ENCODE measurements around the gene CMKLR1. TPM values are rescaled to one million over a fixed set of nuclear protein-coding genes. Genes with fewer than 3 reads are reported as not detected.

The CMKLR1 gene
- total and polyA plus RNA-seq, 2 donors (not counting 1 experiment from before 2014, with no cell fraction given) = 0.06 to 0.54 TPM

DNA sequence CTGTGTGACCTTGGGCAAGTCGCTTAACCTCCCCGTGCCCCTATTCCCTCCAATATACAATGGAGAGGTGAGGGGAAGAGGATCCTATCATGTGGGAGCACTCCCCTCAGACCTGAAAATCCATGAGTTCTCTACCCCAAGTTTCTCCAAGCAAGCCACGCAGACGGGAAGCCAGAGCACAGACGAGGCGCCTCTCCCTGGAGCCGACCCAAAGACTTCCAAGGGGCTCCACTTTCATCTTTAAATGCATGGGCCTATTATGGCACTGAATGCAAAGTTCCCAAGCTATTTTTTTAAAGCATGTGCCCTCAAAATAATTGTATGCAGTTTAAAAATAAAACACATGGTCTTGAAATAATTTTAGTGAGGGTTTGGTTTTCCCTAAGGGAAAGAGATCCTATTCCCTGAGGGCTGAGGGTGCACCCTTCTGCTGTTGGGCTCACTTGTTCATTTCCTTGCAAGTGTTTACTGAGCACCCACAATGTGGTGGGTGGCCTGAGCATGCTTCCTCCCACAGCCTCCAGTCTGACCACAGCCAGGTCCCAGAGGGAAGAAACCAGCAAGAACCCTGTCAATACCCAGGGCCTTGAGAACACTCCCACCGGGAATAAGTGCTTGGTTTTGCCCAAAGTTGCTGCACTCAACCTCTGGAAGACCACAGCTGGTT lies 14.6 kb downstream of the CMKLR1 start:
- ChIA-PET POLR2A (no interaction called here), CTCF (no interaction called here)
- H3K9me3 ChIP-seq (ENCODE audit: control extremely low read depth in 1 of 3, control insufficient read depth in 2 of 3, insufficient read depth in 1 of 3, low read length in 2 of 3) = no peaks in the 10 kb centered on the region
- no peak overlapping the region for H3K4me3 ChIP-seq (ENCODE audit: control extremely low read depth in 1 of 5, extremely low read depth in 1 of 5, insufficient read depth in 1 of 5, low read depth in 2 of 5, low read length in 4 of 5)
- H3K36me3 ChIP-seq (replicated peaks in 1 of 2; ENCODE audit: control extremely low read depth in 1 of 2, control insufficient read depth in 1 of 2, extremely low read depth in 1 of 2, insufficient read depth in 2 of 2, low read length in 1 of 2) = no peaks in the 10 kb centered on the region
- Mint-ChIP-seq H3K4me3 (no peak overlapping the region), H3K27ac (no peak overlapping the region), H3K27me3 (peaks cover 24% of the 10 kb centered on the region), H3K9me3 (ENCODE audit: insufficient read depth) (no peaks in the 10 kb centered on the region), H3K4me1 (no peaks in the 10 kb centered on the region)
- no peak overlapping the region for H2AFZ ChIP-seq (ENCODE audit: insufficient read depth, low read depth, low read length, poor library complexity, severe bottlenecking)
- H3K4me2 ChIP-seq (replicated peaks; ENCODE audit: low read depth, low read length, poor library complexity, severe bottlenecking) = no peak overlapping the region
- no peak overlapping the region for H3K9ac ChIP-seq (ENCODE audit: low read length)
- no peak for ATAC-seq (ENCODE audit: low read depth)
- no peak for DNase-seq
- TF ChIP-seq, protein P1, sequence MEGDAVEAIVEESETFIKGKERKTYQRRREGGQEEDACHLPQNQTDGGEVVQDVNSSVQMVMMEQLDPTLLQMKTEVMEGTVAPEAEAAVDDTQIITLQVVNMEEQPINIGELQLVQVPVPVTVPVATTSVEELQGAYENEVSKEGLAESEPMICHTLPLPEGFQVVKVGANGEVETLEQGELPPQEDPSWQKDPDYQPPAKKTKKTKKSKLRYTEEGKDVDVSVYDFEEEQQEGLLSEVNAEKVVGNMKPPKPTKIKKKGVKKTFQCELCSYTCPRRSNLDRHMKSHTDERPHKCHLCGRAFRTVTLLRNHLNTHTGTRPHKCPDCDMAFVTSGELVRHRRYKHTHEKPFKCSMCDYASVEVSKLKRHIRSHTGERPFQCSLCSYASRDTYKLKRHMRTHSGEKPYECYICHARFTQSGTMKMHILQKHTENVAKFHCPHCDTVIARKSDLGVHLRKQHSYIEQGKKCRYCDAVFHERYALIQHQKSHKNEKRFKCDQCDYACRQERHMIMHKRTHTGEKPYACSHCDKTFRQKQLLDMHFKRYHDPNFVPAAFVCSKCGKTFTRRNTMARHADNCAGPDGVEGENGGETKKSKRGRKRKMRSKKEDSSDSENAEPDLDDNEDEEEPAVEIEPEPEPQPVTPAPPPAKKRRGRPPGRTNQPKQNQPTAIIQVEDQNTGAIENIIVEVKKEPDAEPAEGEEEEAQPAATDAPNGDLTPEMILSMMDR (IDR thresholded peaks at IDR 0.05) = no peak
- TF ChIP-seq EZH2 (IDR thresholded peaks at IDR 0.05; ENCODE audit: borderline replicate concordance, insufficient read depth, low read depth, low read length, poor library complexity, severe bottlenecking) = no peak
- H3K4me1 ChIP-seq (ENCODE audit: control insufficient read depth in 2 of 2, insufficient read depth in 2 of 2, low read length in 2 of 2) = no peaks in the 10 kb centered on the region
- peaks cover 0 to 9% (median 0%) of the 10 kb centered on the region in 4 experiments for H3K27me3 ChIP-seq (replicated peaks in 1 of 4; ENCODE audit: control extremely low read depth in 1 of 4, control insufficient read depth in 3 of 4, insufficient read depth in 4 of 4, low read length in 3 of 4)
- no peak overlapping the region for H3K27ac ChIP-seq (ENCODE audit: low read length in 2 of 2)
- WGBS (ENCODE audit: insufficient coverage) = 79% methylated on average over 6 of the region's 8 CpGs
- no peaks in the 10 kb centered on the region for H3K79me2 ChIP-seq (ENCODE audit: control insufficient read depth, insufficient read depth, low read length)
- H4K20me1 ChIP-seq (ENCODE audit: control insufficient read depth, insufficient read depth, low read length, poor library complexity, severe bottlenecking) = no peaks in the 10 kb centered on the region
- intact Hi-C loops (cut with micrococcal nuclease) = no loop called here

DNA sequence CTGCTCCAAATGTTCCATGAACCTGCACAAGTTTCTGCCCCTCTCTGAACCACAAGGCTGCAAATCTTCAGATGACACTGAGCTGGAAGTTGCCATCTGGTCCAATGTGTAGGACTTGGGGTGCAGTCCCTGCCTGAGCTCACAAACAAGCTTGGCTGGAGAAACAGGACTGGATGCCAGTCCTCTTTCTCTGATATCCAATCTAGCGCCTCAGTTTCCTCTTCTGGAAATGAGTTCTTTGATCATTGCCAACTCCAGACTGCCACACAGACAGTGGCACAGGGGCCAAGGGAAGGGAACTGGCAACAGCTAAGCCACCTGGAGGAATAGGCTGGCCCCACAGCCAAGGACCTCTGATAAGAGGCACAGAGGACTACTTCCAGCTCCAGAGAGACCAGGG lies 15.5 kb downstream of the CMKLR1 start:
- Histone ChIP-seq H3K4me2 (replicated peaks; ENCODE audit: low read depth, low read length, poor library complexity, severe bottlenecking) (no peak overlapping the region), H3K36me3 (replicated peaks in 1 of 2; ENCODE audit: control extremely low read depth in 1 of 2, control insufficient read depth in 1 of 2, extremely low read depth in 1 of 2, insufficient read depth in 2 of 2, low read length in 1 of 2) (no peaks in the 10 kb centered on the region), H3K27ac (ENCODE audit: low read length in 2 of 2) (no peak overlapping the region), H3K9ac (ENCODE audit: low read length) (no peak overlapping the region), H3K4me3 (ENCODE audit: control extremely low read depth in 1 of 5, extremely low read depth in 1 of 5, insufficient read depth in 1 of 5, low read depth in 2 of 5, low read length in 4 of 5) (no peak overlapping the region), H3K79me2 (ENCODE audit: control insufficient read depth, insufficient read depth, low read length) (no peaks in the 10 kb centered on the region), H2AFZ (ENCODE audit: insufficient read depth, low read depth, low read length, poor library complexity, severe bottlenecking) (no peak overlapping the region), H3K9me3 (ENCODE audit: control extremely low read depth in 1 of 3, control insufficient read depth in 2 of 3, insufficient read depth in 1 of 3, low read length in 2 of 3) (no peaks in the 10 kb centered on the region), H3K4me1 (ENCODE audit: control insufficient read depth in 2 of 2, insufficient read depth in 2 of 2, low read length in 2 of 2) (no peaks in the 10 kb centered on the region), H3K27me3 (replicated peaks in 1 of 4; ENCODE audit: control extremely low read depth in 1 of 4, control insufficient read depth in 3 of 4, insufficient read depth in 4 of 4, low read length in 3 of 4) (peaks cover 0 to 9% (median 0%) of the 10 kb centered on the region in 4 experiments), H4K20me1 (ENCODE audit: control insufficient read depth, insufficient read depth, low read length, poor library complexity, severe bottlenecking) (no peaks in the 10 kb centered on the region)
- ChIA-PET POLR2A (no interaction called here), CTCF (no interaction called here)
- Mint-ChIP-seq H3K27me3 (peaks cover 27% of the 10 kb centered on the region), H3K9me3 (ENCODE audit: insufficient read depth) (no peaks in the 10 kb centered on the region), H3K4me3 (no peak overlapping the region), H3K4me1 (no peaks in the 10 kb centered on the region), H3K27ac (no peak overlapping the region)
- ATAC-seq (ENCODE audit: low read depth) (no peak), DNase-seq (no peak)
- intact Hi-C loops (cut with micrococcal nuclease) = no loop called here
- no peak for TF ChIP-seq EZH2 (IDR thresholded peaks at IDR 0.05; ENCODE audit: borderline replicate concordance, insufficient read depth, low read depth, low read length, poor library complexity, severe bottlenecking)
- TF ChIP-seq, protein P1 (IDR thresholded peaks at IDR 0.05) = no peak
- WGBS (ENCODE audit: insufficient coverage) = 100% methylated on average over 1 of the region's 1 CpG

Measured in B cell (primary cell).